ENCODE data around the gene ERF. TPM values are rescaled to one million over a fixed set of nuclear protein-coding genes. Genes with fewer than 3 reads are reported as not detected.
A peak's percentile ranks its signal among the peaks of the same experiment; 100 is the strongest.

Gene ERF
- total RNA-seq, 1 donor: 30.4 TPM

- TF ChIP-seq CTCF (IDR thresholded peaks at IDR 0.05; ENCODE audit: insufficient read depth, low read length): no peak
- DNase-seq (ENCODE audit: low read depth): no peak
- no peak overlapping the region for H3K4me3 ChIP-seq (ENCODE audit: low read depth, low read length)
These were observed 25.6 kb downstream of the ERF start for GRCh38 chr19:42229301-42229854.

DNA sequence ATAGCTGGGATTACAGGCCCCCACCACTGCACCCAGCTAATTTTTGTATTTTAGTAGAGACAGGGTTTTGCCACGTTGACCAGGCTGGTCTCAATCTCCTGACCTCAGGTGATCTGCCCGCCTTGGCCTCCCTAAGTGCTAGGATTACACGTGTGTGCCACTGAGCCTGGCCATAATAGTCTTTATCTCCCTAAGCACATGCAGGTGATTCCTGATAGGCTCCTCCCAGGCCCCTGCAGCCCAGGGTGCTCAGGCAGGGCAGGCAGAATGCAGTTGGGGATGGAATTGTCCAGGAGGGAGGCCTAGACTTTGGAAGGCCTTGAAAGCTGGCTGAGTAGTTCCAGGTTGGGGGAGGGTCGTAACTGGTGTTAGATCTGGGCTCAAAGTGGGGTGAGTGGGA is 26.3 kb downstream of the ERF start:
- no peak for DNase-seq (ENCODE audit: low read depth)
- no peak for TF ChIP-seq CTCF (IDR thresholded peaks at IDR 0.05; ENCODE audit: insufficient read depth, low read length)
- no peak overlapping the region for H3K4me3 ChIP-seq (ENCODE audit: low read depth, low read length)

- H3K4me3 ChIP-seq (ENCODE audit: low read depth, low read length): no peak overlapping the region
- TF ChIP-seq CTCF (IDR thresholded peaks at IDR 0.05; ENCODE audit: insufficient read depth, low read length): no peak
- no peak for DNase-seq (ENCODE audit: low read depth)
These were observed 28.0 kb downstream of the ERF start for GRCh38 chr19:42226886-42227285.

DNA sequence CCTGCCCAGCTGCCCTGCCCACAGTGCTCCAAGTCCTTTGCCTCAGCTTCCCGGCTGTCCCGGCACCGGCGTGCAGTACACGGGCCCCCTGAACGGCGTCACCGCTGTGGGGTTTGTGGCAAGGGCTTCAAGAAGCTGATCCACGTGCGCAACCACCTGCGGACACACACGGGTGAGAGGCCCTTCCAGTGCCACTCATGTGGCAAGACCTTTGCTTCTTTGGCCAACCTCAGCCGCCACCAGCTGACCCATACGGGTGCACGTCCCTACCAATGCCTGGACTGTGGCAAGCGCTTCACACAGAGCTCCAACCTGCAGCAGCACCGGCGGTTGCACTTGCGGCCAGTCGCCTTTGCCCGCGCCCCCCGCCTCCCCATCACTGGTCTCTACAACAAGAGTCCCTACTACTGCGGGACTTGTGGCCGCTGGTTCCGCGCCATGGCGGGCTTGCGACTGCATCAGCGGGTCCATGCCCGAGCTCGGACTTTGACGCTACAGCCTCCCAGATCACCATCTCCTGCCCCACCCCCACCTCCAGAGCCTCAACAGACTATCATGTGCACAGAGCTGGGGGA is 29.1 kb downstream of the ERF start:
- H3K4me3 ChIP-seq (ENCODE audit: low read depth, low read length): no peak overlapping the region
- no peak for TF ChIP-seq CTCF (IDR thresholded peaks at IDR 0.05; ENCODE audit: insufficient read depth, low read length)
- DNase-seq (ENCODE audit: low read depth): no peak

GRCh38 chr19:42224940-42225717 is 29.8 kb downstream of the ERF start:
- DNase-seq (ENCODE audit: low read depth): no peak
- no peak for TF ChIP-seq CTCF (IDR thresholded peaks at IDR 0.05; ENCODE audit: insufficient read depth, low read length)
- no peak overlapping the region for H3K4me3 ChIP-seq (ENCODE audit: low read depth, low read length)

- no peak for TF ChIP-seq CTCF (IDR thresholded peaks at IDR 0.05; ENCODE audit: insufficient read depth, low read length)
- DNase-seq (ENCODE audit: low read depth): no peak
- H3K4me3 ChIP-seq (ENCODE audit: low read depth, low read length): peak overlapping the region; percentile 92
These were observed 34.2 kb downstream of the ERF start for GRCh38 chr19:42220751-42221097.
